ENCODE results near the gene ARFGAP3.

DNA sequence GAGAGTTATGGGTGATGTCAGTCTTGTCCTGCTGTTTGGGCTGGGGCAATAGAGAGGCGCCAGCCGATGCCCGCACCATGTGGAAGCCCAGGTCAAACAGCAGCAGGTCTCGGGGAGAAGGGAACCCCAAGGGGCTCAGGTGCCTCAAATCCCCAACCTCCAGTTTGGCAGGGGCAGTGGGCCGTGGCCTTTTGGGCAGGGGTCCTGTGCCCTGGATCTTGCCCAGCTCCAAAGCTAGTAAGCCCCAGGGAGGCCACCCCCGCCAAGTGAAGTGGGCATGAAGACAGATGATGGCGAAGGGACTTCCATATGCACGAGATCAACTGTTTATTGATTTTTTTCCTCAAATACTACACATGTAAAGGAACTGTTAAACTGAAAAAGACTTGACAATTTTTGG lies 12.4 kb upstream of the ARFGAP3 start:
- TF ChIP-seq, protein P1, sequence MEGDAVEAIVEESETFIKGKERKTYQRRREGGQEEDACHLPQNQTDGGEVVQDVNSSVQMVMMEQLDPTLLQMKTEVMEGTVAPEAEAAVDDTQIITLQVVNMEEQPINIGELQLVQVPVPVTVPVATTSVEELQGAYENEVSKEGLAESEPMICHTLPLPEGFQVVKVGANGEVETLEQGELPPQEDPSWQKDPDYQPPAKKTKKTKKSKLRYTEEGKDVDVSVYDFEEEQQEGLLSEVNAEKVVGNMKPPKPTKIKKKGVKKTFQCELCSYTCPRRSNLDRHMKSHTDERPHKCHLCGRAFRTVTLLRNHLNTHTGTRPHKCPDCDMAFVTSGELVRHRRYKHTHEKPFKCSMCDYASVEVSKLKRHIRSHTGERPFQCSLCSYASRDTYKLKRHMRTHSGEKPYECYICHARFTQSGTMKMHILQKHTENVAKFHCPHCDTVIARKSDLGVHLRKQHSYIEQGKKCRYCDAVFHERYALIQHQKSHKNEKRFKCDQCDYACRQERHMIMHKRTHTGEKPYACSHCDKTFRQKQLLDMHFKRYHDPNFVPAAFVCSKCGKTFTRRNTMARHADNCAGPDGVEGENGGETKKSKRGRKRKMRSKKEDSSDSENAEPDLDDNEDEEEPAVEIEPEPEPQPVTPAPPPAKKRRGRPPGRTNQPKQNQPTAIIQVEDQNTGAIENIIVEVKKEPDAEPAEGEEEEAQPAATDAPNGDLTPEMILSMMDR (IDR thresholded peaks at IDR 0.05), result no peak
- TF ChIP-seq POLR2A (IDR thresholded peaks at IDR 0.05), result no peak

Data from heart left ventricle (tissue), 13 donors.